ENCODE results near the gene BEND5.

The BEND5 gene

DNA sequence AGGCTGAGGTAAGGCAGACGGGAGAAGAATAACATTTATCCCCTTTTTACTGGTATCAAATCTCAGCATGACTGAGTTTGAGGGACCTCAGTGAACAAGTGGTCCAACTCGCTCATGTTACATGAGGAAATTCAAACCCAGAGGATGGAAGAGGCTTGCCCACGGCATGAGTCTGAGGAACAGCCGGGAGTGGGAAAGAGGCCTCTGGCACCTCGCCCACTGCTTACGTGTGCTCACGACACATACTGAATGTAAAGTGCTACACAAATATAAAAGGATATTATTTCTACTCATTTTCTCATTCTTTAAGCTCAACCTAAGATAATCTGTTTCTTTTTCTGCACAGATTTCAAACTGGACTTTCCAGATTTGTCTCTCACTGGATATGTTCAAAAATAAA is 14.7 kb downstream of the BEND5 start:
- no peak for DNase-seq

DNA sequence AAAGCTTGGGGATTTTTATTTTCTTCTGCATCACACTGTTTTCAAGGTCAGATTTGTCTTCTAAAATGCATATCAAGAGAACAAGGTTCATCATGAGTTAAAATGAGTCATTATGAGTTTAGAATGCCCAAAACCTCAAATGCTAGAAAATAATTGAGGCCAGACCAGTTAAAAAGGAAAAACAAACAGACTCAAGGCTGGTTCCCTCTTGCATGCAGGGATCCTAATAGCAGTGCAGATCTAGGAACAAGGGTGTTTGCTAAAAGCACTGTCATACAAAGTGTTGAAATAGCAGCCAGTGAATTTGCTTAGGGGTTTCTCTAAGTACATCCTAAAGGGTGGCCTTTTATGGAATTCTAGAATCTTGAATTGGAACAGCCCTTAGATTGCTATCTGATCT is 15.3 kb downstream of the BEND5 start:
- DNase-seq: no peak

DNA sequence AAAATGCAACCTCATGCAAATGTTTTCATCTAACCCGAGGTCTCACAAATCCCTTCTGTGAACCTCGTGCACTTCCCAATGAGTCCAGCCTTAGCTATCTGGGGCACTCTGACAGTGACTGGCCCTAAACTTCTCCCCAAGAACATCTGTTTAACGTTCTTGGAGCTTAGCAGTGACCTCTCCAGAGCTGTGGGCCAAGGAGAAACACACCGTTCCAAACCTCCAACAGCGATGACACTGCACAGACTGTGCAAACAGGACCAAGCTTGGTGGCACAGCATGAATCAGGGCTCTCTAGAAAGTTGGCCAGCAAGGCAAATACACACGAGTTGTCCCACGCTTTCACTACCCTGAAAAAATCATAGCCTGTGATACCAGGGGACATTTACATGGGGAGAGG is 15.8 kb downstream of the BEND5 start:
- DNase-seq: no peak

DNA sequence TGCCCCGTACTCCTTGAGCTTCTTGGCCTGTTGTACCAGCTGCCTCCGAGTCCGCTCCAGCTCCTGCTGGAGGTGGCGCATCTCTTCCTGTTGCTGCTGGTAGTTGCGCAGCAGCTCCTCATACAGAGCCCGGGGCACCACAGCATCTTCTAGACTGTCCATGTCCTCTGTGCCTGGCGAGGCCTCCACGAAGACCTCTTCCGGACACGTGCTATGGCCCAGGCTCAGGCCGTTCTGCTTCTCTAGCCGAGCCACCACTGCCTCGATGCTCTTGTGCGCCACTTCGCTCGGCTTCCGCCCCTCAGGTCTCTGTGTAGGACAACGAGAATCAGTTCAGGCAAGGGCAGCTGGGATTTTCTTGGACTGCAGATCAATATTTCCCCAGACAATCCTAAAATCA is 17.7 kb downstream of the BEND5 start:
- DNase-seq: no peak

DNA sequence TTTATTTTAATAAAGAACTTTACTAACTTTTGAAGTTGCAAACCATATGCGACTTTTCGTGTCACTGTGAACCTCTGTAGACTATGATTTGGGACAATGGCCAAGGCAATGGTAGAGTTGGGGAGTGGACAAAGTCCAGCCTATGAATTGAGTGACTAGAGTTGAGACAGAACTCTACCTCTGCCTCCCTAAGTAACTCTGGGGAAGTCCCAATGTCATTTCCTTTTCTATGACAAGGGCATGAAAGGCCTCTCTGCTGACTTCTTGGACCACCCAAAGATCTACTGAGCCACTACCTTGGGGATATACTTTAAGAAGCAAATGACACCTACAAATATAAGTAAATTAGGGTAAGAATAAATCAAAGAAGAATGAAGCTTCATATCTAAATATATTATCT is 19.3 kb downstream of the BEND5 start:
- DNase-seq: no peak

DNA sequence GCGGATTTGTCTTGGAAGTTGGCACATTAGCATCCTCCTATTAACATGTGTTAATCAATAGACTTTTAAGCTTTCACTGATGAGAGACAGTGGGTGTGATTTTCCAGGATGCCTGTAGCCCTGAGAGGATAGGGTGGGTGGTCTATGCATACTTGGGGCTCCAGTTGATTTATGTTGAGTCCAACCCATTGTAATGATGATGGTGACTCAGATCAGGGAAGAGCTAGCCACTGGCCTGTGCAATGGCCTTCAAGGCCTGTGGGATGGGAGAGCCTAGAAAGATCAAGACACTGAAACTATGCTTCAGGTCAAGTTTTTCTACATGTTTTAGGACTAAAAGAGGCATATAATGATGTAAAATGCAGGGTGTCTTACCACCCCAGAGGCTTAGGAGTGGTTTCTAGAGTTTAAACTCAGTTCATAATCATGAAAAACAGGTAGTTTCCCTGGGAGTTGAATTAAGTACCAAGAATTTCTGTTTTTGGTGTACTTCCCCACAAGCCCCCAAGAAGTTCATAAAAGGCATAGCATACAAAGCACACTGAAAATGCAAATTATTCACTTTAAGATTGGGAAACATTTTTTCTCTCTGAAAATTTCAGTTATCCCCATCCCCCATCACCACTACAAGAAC is 19.9 kb downstream of the BEND5 start:
- DNase-seq: no peak

DNA sequence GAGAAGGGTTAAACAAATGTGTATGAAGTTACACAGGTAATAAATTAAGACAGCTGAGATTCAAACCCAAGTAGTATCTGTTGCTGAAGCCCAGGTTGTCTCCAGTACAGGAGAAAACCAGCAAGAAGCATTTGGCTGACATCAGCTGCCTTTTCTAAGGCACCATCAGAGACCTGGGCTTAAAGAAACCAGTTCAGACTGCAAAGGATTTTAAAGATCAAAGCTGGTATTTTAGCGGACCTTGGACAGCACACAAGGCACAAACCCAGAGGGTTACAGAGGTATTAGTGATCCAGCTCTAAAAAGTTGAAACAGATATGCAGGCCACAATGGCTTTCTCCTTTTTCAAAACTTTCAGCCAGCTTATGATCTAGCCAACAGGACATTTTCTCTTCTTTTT is 23.4 kb downstream of the BEND5 start:
- DNase-seq: no peak

DNA sequence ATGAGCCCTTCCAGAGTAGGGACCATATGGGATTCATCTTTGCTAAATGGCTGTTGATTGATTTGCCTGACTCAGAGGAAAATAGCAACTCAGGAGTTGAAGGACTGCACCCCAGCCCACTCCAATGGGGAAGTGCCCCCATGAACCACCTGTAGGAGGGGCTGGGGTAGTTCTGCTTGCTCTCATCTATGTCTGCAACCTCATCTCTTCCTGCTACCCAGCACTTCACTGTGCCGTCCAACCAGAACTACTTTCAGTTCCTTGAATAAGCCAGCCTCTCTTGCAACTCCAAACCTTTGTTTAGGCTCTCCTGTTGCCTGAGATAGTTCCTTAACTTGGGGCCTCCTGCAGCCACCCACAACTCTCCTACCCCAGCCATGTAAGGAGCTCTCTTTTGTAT is 26.6 kb downstream of the BEND5 start:
- DNase-seq: no peak

DNA sequence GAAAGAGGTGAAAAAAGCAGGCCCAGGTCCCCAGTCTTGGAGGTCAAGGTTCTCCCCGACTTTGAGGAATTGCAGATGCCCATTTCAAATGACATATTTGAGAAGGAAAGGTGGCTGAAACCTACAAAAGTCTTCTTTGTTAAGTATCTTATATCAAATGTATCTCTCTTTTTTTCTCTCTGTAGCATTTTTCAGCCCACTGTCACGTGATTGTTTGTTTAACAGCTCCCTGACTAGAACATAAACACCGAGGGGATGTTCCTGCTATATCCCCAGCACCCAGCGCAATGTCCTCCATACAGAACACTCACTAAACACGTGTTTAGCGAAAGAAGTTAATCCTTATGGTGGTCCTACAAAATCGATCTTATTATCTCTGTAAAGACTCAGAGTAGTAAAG is 27.6 kb downstream of the BEND5 start:
- no peak for DNase-seq

DNA sequence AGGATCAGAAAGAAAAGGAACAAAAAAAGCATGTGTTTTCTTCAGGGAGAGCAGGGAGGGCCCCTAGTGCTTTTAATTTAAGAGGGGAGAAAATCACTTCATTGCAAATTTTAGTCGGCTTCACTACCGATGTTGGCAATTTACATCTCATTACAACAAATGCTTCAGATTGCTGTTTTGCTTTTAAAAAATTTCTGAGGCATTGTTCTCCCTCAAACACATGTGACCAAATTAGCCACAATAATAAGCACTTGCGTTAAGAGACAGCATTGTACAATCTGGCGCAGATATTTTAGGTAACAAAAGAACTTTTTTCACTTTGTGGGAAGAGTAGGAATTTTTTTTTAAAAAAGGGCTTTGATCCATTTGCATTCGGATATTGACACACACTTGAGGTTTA is 29.8 kb downstream of the BEND5 start:
- no peak for DNase-seq

DNA sequence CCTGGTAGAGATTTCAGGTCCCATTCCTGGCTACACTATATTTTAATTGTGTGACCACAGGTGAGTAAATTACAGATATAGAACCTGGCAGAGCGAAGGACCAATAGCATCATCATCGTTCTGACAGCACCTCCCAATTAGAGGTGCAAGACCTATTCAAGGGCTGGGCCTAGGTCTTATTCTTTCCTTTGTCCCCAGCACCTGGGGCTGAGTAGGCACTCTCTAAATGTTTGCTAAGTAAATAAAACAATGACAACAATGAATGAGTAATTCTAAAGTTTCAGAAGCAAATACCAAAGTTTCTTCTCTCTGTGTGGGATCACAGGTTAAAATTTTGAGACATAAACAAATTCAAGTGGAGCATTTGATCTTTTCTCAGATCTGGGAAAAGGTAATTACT is 32.7 kb downstream of the BEND5 start:
- no peak for DNase-seq

DNA sequence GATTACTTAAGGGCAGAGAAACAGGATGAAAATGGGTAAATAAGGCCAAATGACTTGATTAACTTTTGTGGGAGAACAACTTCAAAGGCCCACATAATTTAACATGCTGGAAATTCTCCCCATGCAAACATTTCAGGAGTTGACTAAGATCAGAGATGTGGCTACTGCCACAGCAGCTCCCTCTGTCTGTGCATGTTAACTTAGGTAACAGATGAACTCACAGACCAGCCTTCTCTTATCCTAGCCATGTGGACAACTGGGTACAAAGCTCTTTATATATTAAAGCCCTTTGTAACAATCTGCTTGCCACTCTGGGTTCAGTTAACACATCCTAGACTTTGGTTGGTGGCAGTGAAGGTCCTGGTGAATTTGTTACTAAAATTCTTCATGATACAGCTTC is 33.2 kb downstream of the BEND5 start:
- no peak for DNase-seq

DNA sequence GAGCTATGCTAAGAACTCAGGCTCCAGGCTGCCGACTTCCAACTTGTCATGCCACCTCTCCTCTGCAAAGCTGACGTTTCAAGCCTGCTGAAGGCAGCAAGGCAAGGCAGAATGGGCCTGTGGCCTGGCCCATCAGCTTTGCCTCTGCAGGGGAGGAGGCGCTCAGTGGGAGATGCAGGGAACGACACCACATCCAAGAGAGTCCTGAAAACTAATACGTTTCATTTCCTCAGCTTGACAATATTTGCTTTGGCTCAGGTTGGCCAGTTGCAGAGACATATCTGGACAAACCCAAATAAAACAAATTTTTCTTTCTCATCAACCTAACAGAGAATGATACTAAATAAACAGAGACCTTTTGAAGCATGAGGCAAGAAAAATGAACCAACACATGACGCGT is 35.3 kb downstream of the BEND5 start:
- no peak for DNase-seq

DNA sequence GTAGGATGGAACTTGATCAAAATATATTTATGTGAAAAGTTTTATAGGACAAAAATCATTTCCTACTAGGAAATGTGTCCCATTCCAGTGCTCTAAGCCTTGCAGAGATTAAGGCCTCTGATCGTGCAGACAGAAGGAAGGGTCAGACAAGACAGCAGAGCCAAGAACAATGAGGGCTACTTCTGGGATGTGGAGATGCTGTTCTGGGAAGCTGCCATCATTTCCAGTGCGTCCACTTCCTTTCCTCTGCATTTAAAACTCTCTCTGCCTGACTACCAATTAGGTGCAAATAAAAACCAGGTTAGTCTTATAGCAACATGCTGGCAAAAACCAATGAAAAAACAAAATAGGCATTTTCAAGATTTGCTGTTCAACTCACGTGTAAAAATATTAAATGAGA is 36.1 kb downstream of the BEND5 start:
- DNase-seq: no peak

DNA sequence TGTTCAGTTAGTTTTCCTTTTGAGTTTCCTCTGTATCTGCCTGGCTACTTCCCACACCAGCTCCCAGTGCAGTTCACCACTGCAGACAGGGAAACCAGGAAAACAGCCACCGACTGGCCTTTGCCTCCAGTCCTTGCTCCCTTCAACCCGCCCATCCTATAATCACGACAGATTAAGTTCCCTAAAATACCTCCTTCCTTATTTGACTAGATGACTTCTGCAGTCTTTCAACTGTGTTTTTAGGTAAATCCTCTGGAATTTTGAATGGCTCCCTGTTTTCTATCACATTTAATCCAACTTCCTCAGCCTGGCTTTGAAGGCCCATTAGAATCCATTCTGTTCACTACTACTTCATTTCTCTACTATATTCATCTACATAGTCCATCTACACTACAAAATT is 37.6 kb downstream of the BEND5 start:
- DNase-seq: no peak

DNA sequence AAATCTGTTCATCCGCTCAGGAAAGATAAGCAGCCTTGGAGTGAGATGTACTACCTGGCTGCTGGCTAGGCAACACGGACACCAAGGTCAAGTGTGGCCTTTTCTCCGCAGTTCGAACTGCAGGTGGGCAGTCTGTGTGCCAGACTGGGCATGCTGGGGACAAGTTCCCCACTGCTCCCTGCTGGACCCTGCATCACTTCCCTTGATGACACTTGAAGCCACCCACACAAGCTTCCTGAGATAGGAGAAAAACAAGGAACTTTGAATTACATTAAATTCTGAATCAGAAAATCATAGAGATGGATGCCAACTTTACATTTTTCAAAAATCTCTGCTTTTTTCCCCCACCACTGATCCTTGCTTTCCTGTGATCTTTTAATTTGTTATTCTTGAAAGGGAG is 38.3 kb downstream of the BEND5 start:
- DNase-seq: no peak

DNA sequence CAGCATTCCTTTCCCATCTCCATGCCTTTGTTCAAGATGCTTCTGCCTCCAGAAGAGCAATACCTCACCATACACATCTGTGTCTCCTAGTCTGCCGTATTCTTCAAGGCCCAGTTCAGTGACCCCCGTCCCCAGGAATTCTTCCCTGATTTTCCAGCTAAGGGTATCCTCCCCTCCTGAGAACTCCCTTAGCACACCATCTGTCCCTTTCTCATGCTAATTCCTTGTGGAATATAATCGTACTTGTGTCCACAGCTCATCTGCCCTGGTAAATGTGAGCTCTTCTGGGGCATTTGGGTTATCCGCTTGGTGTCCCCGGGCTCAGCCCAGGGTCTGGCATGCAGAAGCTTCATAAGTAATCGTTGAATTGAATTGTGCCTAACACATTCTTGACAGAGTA is 40.9 kb downstream of the BEND5 start:
- no peak for DNase-seq

DNA sequence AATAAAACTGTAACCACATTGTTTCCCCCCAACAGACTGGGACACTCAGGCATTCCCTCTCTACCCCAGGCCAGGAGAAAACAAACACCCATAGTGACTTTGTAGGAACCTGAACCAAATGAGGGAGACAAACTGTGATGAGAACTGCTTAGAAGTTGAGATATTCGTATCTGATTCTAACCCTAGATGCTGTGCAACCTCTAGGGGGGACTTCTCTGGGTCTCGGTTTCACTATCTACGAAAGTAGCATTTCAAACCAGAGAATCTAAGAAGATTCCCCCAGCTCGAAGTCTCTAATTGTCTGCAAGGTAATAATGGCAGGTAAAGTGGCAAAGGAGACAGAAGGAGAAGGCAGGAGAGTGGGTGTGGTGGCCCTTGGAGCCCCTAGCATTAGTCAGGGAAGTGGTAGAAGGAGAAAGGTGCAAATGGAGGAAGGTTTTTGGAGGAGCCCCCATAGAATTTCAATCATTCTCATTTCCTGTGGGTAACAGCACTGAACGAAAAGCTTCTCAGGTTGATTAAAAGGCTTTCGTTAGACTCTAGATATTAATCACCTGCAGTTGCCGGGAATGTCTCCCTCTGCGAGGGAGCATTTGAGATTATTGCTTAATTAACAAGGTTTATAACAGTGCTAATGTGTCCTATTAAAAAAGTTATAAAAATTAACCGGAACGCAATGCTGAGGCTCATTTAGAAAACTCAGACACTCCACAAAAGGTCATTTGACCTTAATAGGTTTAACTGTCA is 46.4 kb downstream of the BEND5 start:
- no peak for DNase-seq

DNA sequence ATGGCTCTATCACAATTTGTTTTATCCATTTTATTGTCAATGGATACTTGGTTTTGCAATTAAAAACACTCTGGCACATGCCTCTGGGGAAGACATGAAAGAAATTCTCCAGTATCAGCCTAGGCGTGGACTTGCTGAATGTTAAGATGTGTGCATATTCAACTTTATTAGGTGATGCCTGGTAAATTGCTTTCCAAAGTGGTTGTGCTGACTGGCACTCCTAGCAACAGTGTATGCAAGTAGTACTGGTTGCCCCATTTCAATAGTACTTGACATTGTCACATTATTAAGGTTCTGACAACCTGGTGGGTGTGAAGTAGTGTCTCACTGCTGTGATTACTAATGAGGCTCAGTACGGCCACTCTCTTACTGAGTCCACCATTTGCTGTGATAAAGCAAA is 48.1 kb downstream of the BEND5 start:
- no peak for DNase-seq

DNA sequence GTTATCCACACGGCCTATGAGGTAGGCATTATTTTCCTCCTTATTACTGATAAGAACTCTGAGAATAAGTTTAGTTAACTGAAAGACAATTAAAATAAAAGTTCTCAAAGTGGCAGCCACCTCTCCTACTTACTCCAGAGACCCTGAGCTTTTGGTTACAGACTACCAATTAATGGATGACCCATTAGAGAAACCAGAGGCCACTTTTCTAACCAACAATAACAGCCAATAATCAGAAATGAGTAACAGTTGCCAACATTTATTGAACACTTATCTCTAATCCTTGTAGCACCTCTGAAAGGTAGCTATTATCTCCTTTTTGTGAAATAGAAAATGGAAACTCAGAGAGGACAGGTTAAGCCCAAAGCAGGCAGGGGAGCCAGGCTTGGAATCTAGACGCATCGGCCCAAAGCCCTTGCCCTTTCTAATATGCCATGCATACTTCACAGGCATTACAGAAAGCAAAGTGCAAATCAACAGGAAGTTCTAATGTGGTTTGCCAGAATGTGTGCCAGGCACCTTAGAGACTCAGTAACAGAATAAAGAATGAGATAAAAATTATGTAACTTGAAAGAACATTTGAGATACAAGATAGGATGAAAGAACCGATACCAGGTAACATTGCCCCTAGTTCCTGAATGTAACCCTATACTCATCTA is 50.0 kb downstream of the BEND5 start:
- DNase-seq: no peak

DNA sequence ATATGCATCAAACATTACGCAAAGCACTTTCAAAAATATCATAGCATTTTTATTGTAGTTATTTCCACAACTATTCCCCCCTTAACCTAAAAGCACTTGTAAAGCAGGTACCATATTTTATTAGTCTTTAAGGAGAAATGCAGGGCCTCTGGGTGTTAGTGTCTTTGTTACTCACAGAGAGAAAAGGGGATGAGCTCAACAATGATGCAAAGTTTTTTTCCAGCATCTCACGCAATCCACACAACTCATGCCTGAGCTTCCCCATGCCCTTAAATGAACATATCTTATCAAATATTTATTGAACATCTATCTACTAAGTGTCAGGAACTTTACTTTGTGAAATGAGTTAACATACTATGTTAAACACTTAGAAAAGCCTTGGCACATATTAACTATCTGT is 50.6 kb downstream of the BEND5 start:
- no peak for DNase-seq

DNA sequence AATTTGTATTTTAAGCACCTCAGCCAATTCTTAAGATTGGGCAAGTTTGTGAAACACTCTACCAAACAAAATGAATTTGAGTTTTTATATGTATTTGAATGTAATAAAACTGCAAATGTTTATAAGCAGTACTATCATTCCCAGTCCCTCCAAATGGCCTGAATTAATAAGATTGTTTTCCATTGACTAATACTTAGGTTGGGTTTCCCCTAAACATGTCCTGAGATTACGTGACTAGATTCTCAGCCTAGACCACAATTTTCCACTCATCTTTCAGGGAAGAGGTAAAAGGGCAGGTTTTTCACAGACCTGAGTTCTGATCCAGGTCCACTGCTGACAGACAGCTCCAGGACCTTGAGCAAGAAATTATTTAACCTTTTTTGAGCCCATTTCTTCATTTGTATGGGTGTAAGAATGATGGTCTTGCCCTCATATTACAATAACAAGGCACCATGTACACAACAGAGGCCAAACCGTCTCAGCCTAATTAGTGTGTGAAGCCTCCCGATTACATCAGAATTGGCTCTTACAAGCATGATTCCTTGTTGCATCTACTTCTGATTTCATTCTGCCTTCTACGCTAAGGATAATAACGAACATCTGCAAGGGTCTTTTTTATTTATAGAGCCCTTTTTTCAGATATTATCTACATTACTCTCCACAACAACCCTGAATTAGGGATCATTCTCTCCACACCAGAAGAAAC is 51.2 kb downstream of the BEND5 start:
- DNase-seq: no peak

DNA sequence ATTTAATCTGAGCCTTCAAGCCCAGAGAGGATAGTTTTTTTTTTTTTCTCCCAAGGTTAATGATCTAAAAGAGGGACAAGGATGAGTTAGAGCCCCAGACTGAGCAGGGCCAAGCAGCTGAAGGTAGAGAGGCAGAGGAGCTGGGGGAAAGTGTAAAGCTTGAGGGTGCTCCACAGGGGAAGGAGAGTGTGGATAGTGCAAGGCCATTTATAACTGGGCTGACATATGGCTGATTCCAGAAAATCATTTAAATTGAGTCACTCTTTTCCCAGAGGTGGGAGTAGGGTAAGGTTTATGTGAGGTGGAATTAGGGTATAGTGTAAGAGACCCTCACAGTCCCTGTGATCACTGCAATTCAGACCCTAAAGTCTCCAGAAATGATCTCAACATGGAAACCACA is 55.8 kb downstream of the BEND5 start:
- DNase-seq: no peak

DNA sequence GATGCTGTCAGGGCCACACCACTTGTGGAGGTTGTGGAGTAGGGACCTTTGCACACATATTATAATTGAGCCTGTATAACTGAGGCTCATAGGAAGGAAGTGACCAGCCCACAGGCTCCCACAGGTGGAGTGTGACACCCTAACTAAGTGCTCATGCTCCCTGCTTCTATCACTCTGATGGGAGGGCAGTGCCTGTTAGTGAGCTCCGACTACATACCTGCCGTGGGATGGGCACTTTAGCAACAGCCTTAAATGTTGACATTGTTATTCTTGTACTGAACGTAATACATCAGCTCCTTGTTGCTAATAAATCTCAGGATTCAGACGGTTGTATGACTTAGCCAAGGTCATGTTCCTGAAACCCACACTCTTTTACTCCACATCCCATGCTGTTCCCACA is 58.0 kb downstream of the BEND5 start:
- no peak for DNase-seq

Measured in activated T-cell treated with anti-CD3 and anti-CD28 coated beads for 4 hours (primary cell).